RWPE2 (cell line): Measurements from ENCODE around the gene CACNA1S.

ENCODE experiments used
- ATAC-seq: fragments of 200-7000 bp; cut with Tn5 transposase; 3 replicates; pipeline ENCODE4 v1.9.1; 2021; ENCODE audit warnings: low read depth
- DNase-seq: peaks from one replicate; pipeline ENCODE4 v3.0.0-alpha.2; 2020; ENCODE audit warnings: low spot score
- H3K27ac ChIP-seq: fragments of 450-650 bp; 2 replicates; pipeline ENCODE4 v1.5.1; 2017; ENCODE audit warnings: mild to moderate bottlenecking; ENCODE audit not compliant: poor library complexity, severe bottlenecking
- H3K27me3 ChIP-seq: fragments of 250-450 bp; sonication (Bioruptor Pico); 2 replicates; pipeline ENCODE4 v1.5.1; 2021; ENCODE audit warnings: mild to moderate bottlenecking, moderate library complexity; ENCODE audit not compliant: insufficient read depth, poor library complexity, severe bottlenecking
- H3K36me3 ChIP-seq: fragments of 250-450 bp; sonication (Bioruptor Pico); 2 replicates; pipeline ENCODE4 v1.5.1; 2020; ENCODE audit warnings: low read depth, mild to moderate bottlenecking, moderate library complexity
- H3K4me1 ChIP-seq: fragments of 250-450 bp; sonication (Bioruptor Pico); 2 replicates; pipeline ENCODE4 v1.5.1; 2021; ENCODE audit warnings: mild to moderate bottlenecking, moderate library complexity; ENCODE audit not compliant: insufficient read depth, poor library complexity, severe bottlenecking
- H3K4me3 ChIP-seq: fragments of 250-450 bp; sonication (Bioruptor Pico); 2 replicates; pipeline ENCODE4 v1.5.1; 2021; ENCODE audit warnings: mild to moderate bottlenecking, moderate library complexity; ENCODE audit not compliant: severe bottlenecking
- H3K9me3 ChIP-seq: fragments of 250-450 bp; sonication (Bioruptor Pico); 2 replicates; pipeline ENCODE4 v1.5.1; 2021; ENCODE audit warnings: mild to moderate bottlenecking, moderate library complexity; ENCODE audit not compliant: severe bottlenecking
- TF ChIP-seq, protein P1 (sequence below): fragments of 450-650 bp; IDR thresholded peaks from one replicate; pipeline ENCODE4 v1.5.1; 2017; ENCODE audit warnings: mild to moderate bottlenecking, moderate library complexity; ENCODE audit not compliant: poor library complexity, severe bottlenecking

Gene CACNA1S

DNA sequence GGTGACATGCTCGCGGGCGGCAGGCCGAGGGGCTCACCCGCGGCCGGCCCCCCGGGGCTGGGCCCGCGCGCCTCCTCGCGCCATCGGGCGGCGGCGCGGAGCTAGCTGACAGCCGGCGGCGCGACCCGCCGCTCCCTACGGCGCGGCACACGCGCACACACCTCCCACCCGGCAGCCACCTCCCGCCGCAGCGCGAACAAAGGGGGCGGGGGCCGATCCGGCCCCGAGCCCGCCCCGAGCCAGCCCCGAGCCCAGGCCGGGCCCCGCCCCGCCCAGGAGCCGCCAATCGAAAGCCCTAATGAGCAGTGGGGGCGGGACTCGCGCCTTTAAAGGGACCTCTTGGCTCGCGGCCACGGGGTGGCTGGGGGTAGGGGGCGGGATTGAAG, 88.7 kb downstream of the CACNA1S start, which contains the start of gene KIF21B:
KIF21B (minus strand) TSS at position 198 of the 386 bp plus-strand sequence. CDS start 331 bp downstream, outside the sequence.
- Histone ChIP-seq H3K4me3 (peak within 1 kb of the TSS; percentile 44), H3K4me1 (peaks cover 14% of the 10 kb centered on the region), H3K27ac (no peak within 1 kb of the TSS), H3K9me3 (no peaks in the 10 kb centered on the region), H3K27me3 (no peaks in the 10 kb centered on the region), H3K36me3 (no peaks in the 10 kb centered on the region)
- DNase-seq (no peak), ATAC-seq (peak; percentile 83)
- TF ChIP-seq, protein P1, sequence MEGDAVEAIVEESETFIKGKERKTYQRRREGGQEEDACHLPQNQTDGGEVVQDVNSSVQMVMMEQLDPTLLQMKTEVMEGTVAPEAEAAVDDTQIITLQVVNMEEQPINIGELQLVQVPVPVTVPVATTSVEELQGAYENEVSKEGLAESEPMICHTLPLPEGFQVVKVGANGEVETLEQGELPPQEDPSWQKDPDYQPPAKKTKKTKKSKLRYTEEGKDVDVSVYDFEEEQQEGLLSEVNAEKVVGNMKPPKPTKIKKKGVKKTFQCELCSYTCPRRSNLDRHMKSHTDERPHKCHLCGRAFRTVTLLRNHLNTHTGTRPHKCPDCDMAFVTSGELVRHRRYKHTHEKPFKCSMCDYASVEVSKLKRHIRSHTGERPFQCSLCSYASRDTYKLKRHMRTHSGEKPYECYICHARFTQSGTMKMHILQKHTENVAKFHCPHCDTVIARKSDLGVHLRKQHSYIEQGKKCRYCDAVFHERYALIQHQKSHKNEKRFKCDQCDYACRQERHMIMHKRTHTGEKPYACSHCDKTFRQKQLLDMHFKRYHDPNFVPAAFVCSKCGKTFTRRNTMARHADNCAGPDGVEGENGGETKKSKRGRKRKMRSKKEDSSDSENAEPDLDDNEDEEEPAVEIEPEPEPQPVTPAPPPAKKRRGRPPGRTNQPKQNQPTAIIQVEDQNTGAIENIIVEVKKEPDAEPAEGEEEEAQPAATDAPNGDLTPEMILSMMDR, result no peak

DNA sequence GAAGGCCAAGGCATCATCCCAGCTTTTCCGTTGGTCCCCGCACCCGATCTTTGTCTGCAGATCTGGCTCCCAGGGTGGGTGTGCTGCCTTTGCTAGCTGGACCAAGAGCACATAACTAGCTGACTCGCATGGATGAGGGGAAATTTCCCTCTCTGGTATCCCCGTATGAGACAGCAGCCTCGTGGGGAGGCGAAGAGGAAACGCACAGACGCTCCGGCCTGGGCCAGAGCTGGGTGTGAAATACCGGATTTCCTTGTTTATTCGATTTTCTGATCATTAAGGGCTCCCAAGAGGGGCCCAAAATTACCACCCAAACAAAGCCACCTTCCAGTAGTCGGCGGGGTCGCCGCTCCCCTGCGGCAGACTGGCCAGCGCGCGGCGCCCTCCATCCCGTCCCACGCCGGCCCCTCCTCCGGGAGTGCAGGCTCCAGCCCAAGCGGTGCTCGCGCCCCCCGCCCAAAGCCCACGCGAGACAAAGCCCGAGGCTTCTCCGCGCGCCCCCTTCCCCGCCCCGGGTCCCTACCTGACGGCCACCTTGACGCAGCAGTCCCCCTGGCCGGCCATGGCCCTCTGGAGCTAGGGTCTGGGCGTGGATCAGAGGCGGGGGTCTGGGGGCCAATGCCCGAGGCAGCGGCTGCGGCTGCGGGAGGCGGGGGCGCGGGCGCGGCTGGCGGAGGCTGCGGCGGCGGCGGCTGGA, 89.3 kb downstream of the CACNA1S start:
- Histone ChIP-seq H3K4me1 (peaks cover 14% of the 10 kb centered on the region), H3K4me3 (peak overlapping the region; percentile 44), H3K9me3 (no peaks in the 10 kb centered on the region), H3K27me3 (no peaks in the 10 kb centered on the region), H3K27ac (no peak overlapping the region), H3K36me3 (no peaks in the 10 kb centered on the region)
- ATAC-seq, result no peak
- DNase-seq, result no peak
- TF ChIP-seq, protein P1, result no peak

DNA sequence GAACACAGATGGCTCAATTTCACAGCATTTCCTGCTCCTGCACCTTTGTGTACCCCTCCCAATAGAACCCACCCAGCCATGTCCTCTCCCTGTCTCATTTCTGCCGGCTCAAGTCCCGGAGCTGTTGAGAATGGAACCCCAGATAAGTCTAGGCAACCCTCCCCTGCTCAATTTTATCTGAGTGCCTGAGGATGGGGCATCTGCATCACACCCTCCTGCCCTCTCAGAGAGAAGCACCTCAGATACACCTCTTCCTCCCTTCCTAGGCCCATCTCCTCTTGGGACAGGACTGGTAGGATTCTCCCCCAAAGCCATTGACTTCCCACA, 89.8 kb downstream of the CACNA1S start:
- DNase-seq, result no peak
- H3K27me3 ChIP-seq, result no peaks in the 10 kb centered on the region
- no peak overlapping the region for H3K27ac ChIP-seq
- peaks cover 14% of the 10 kb centered on the region for H3K4me1 ChIP-seq
- H3K36me3 ChIP-seq, result no peaks in the 10 kb centered on the region
- TF ChIP-seq, protein P1, result no peak
- ATAC-seq, result no peak
- H3K9me3 ChIP-seq, result no peaks in the 10 kb centered on the region
- H3K4me3 ChIP-seq, result peak overlapping the region; percentile 44

DNA sequence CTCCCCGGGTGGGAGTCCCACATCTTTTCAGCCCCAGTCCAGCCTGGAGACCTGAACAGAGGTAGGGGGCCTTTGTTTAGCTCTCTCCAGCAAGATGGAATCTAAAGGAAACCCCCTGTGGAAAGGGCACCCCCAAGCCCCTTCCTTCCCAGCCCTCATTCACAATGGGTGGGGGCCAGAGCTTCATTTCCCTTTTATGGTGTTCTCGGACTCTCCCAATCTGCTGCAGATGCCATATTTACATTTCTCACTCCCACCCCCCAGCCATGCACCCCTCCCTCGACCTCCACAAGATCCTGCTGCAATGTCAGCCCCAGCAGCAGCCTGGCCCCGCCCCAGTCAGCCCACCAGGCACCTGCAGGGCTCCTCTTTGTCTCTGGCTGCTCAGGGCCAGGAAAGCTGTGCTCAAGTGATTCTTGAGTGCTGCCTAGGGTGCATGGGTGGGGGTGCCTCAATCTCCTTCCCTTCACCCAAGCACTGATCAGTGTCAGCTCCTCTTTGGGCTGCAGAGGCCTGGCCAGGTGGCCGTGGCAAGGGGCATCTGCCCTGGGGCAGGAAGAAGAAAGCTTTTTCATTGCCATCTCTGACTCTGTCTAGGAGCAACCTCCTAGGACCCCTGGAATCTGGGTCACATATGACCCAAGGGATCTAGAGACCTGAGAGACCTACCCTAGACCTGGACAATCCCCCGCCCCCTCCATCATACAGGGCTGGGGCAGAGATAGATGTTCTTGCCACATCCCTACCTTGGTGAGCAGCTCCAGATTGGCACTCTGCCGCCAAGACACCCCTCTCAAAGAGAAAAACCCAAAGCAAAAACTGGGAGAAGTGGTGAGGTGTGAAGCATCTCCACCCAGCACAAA, 90.4 kb downstream of the CACNA1S start:
- no peaks in the 10 kb centered on the region for H3K9me3 ChIP-seq
- H3K4me3 ChIP-seq, result no peak overlapping the region
- no peaks in the 10 kb centered on the region for H3K27me3 ChIP-seq
- ATAC-seq, result no peak
- TF ChIP-seq, protein P1, result no peak
- H3K36me3 ChIP-seq, result no peaks in the 10 kb centered on the region
- H3K4me1 ChIP-seq, result peaks cover 14% of the 10 kb centered on the region
- no peak overlapping the region for H3K27ac ChIP-seq
- DNase-seq, result no peak
